Activated T-helper 1 cell treated with Interleukin-2 at 50 U/mL for 16 hours (primary cell): ENCODE measurements around the gene TRMT61A.
A peak's percentile ranks its signal among the peaks of the same experiment; 100 is the strongest.

Source experiments
- DNase-seq: peaks from one replicate; pipeline ENCODE4 v3.0.0-alpha.2; 2020; ENCODE audit warnings: low read depth

TRMT61A gene

GRCh38 chr14:103547455-103547940 lies 18.5 kb downstream of the TRMT61A start:
- DNase-seq: no peak

GRCh38 chr14:103547941-103548462 lies 19.0 kb downstream of the TRMT61A start:
- no peak for DNase-seq

- no peak for DNase-seq
Measured at GRCh38 chr14:103548463-103549351, 19.7 kb downstream of the TRMT61A start.

GRCh38 chr14:103549361-103550311 lies 20.6 kb downstream of the TRMT61A start:
- DNase-seq: no peak

DNA sequence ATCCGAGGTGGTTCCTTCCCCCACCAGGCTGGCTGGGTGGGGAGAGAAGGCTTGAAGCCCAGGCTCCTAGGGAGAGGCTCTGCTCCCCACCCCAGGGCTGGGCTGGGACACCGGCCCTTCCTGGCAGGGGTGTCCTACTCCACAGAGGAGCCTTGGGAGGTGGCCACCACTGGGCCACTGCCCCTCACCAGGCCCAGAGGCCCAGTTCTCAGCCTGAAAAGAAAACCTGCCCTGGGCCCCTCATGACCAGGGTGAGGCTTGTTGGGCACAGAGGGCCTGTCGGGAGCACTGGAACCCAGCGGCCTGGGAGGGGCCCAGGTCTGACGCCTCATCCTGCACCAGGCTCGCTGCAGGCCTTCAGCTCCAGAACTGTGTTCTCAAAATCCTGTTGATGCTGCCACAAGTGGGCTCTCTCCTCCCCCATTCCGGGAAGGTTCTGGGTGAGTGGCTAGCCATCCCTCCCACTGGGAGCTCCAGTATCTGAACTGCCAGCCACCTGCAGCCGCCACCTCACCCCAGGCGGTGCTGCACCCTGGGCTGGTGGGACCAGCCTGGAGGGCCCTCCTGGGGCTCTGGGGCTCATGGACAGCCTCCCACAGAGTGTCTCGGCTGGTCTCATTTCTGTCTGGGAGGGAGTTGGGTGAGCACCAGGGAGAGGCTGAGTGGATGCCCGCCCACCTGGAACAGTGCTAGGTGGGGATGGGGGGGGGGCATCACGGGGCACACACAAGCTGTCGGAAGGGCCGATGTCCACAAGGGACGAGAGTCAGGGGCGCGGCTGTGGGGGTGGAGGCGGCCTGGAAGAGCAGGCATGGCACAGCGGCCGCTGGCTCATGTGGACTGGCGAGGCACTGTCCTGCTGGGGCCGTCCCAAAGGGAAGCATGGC lies 21.7 kb downstream of the TRMT61A start:
- DNase-seq: no peak

GRCh38 chr14:103551338-103551762 lies 22.4 kb downstream of the TRMT61A start:
- no peak for DNase-seq

DNA sequence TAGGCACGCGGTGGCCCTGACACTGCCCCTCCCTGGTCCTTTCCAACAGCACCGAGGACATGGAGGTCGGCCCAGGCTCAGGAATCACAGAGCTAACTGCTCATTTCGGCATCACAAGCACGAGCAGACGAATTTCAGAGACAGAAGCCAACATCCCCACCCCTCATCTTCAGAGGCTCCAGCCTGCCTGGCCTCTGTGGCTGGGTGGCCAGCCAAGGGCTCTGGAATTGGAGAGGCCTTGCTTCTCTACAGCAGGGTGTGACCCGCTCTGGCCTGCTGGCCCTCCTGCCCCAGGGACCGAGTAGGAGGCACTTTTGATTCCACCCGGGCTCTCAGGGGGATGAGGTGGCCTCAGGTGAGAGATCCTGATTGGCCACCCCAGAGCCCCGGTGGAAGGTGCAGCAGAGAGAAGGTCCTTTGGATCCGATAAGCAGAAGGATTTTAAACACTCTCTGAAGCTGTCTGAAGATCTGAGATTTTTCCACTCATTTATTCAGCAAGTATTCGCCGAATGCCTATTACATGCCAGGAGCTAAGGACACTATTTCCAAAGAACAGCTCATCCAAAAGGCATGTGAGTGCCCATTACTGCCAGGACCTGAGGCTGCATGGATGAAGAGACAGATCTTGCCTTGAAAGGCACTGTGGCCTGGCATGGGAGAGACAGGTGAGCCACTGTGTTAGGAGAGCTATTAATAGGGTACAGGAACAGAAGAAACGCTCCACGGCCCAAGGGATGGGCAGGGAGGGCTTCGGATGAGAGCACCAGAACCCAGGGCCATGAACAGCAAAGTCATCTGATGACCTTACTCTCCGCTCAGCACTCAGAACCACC lies 23.2 kb downstream of the TRMT61A start:
- no peak for DNase-seq

DNA sequence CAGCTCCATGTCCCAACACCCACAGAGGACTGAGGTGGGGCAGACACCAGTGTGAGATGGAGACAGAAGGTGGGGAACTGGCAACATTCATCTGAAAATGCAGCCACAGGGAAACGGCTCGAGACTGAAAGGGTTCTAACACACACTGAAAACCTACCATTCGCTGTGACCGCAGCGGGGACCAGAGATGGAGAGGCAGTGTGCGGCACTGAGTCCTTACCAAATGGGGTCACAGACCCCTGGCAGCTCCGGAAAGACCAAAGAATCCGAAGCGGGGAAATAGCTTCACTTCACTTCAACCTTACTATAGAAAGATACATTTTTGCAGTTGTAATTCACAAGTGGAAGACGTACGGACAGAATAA lies 23.8 kb downstream of the TRMT61A start:
- no peak for DNase-seq

- no peak for DNase-seq
Measured at GRCh38 chr14:103555559-103556337, 26.8 kb downstream of the TRMT61A start.

DNA sequence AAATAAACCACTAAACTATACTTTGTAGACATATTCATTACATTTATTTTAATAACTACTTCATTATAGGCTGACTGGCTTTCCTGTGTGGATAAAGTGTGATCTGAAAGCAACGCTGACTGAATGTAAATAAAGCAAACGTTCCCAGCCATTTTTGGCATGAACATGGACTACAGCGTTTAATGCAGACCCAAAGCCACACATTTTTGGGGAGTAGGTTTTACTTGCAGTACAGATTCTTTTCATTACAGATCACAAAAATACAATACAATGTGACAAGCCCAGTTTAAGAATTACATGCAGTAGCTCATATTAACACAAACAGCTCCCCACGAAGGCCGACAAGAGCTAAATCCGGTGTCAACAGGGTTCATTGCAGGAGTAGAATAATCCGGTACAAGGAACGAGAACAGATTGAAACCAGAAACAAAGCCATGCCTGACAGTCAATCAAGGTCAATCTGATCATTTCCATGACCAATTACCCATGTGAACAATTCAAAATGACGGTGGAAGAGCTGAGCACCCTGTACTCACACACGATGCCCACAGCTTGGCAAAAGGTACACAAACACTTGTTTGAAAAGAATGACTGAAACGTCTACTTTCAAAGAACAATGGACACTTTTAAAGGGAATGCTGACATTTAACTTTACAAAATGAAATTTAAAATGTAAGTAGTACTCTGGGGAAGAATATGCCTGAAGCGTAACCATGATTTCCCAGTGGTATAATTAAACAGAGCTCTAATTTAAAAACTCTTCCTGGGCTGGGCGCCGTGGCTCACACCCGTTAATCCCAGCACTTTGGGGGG lies 28.2 kb downstream of the TRMT61A start:
- DNase-seq: no peak

DNA sequence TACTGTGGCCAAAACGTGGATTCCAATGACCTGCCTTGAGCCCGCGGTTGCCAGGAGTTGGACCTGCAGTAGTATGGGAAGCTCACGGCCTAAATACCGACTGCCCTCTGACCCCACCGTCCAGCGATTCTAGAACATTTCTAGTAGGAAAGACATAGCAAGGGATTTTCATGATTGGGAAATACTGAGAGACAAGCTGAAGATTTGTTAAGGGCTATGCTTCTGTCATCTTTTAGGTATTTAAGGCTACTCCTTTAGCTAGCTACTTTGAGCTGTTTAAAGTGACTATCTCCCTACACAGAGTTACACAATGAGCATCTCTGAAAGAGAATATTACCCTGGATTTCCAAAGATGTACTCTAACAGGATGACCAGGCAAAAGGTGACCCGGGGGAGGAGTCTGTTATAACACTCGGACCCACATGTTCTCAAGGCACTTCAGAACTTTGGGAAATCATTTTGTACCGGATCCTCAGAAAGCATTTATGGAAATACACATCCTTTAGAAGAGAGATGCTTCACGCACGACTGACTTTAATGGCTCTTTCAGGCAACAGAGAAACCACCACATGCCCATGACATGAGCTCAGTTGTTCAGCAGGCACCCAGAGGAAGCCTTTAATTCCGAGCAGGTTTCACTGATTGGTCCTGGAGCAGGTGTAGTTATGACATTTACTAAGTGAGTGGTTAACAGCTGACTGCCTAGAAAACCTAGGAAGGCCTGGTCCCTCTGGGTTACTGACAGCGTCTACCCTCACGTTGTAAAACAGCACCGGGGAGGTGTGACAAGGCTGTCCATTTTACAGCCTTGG lies 29.3 kb downstream of the TRMT61A start:
- DNase-seq: no peak

- DNase-seq: no peak
Measured at GRCh38 chr14:103559766-103560165, 30.8 kb downstream of the TRMT61A start.

- no peak for DNase-seq
Measured at GRCh38 chr14:103560691-103561090, 31.7 kb downstream of the TRMT61A start.

- DNase-seq: no peak
Measured at GRCh38 chr14:103561381-103562178, 32.6 kb downstream of the TRMT61A start.

DNA sequence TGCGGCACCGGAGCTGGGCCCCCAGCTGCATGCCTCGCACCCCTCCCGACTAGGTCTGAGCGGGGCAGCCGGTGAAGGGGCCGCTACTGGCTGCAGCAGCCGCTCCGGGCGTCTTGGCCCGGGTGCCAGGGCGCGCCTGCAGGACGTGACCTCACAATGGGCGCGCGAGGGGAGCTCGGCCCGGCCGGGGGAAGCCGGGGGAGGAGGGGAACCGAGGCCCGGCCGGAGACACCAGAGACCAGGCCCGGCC lies 33.1 kb downstream of the TRMT61A start:
- DNase-seq: peak; percentile 5

DNA sequence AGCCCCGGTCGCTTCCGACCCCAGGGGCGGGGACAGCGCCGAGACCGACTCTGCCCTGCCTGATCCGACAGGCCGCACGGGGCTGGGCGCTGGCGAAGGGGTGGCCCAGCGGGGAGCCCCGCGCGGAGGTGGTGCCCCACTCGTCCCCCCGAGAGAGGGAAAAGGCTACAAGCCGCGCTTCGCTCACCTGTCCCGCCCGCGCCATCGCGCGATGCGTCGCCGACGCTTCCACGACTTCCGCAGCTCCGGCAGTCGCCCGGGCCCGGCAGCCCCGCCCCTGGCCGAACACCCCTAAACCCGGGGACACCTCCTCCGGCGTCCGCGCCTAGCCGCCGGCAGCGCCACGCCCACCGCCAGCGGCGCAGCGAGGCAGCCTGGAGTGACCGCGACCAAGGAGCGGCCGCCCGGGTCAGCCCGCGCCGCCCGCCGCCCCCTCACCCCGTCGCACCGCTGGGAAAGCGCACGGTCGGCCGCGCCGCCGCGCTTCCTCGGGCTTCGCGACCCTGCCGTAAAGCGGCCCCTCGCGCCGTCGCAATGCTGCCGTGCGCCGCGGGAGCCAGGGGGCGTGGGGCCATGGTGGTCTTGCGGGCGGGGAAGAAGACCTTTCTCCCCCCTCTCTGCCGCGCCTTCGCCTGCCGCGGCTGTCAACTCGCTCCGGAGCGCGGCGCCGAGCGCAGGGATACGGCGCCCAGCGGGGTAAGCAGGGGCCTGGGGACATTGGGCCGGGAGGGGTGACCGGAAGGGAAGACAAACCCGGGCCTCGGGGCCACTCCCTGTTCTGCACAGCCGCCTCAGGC lies 33.6 kb downstream of the TRMT61A start, which contains the start of the genes BAG5 and COA8:
Gene BAG5, minus strand, starts transcription at position 229 of the 797 bp plus-strand sequence. CDS start 1,493 bp downstream, outside the sequence.
Gene COA8, plus strand, starts transcription at position 532 of the 797 bp plus-strand sequence. Its CDS starts 42 bp downstream, at position 574.
- DNase-seq: peak; percentile 76
